CD4-positive, alpha-beta T cell treated with Interleukin-15 for 4 hours (primary cell): Measurements from ENCODE around the gene VAV3.
A peak's percentile ranks its signal among the peaks of the same experiment; 100 is the strongest.
"Not testable (repeated sequence)": the region's sequence is repeated elsewhere in the genome, so short reads cannot be mapped to it uniquely, and the experiment has no call there.

Experiments used
- DNase-seq: peaks from one replicate; pipeline ENCODE4 v3.0.0-alpha.2; 2020; ENCODE audit warnings: low spot score

The VAV3 gene

GRCh38 chr1:107965110-107965991, at the start of gene VAV3:
Gene VAV3 (minus strand): TSS chr1:107965180. CDS start chr1:107964869, 311 bp downstream.
- peak; percentile 47 for DNase-seq

DNA sequence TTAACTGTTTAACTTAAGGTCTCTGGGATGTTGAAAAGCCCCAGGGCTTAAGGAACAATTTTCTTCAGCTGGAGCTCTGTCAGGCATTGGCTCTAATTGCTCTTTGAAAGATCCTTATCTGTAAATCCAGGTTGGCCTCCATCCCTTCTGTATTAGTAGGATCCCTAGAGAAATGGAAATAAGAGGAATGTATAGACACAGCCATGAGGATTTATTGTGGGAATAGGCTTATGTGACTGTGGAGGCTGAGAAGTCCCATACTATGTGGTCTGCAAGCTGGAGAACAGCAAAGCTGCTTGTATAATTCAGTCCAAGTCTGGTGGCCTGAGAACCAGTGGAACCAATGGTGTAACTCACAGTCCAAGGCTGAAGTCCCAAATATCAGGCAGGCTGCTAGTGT, 47.6 kb upstream of the VAV3 start:
- DNase-seq = no peak

DNA sequence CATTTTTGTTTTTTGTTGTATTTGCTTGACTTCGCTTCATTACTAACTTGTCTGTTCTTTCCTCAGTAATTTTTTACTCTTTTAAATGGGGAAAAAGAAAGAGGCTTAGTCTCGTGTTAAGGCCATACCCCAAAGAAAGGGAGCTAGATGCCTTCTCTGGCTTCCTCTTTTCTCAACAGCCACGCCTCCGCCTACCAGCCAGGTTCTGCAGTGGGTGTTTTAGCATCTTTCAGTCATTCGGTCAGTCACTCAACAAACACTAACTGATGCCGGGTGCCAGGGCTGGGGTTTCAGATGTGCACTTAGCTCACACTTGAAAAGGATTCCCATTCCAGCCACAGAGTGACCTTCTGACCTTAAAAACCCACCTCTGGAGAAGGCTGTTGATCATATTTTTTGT, 46.3 kb upstream of the VAV3 start:
- DNase-seq = no peak

GRCh38 chr1:108010581-108010980, 45.6 kb upstream of the VAV3 start:
- DNase-seq = no peak

- no peak for DNase-seq
These were observed 44.7 kb upstream of the VAV3 start for GRCh38 chr1:108009603-108010195.

- no peak for DNase-seq
These were observed 42.6 kb upstream of the VAV3 start for GRCh38 chr1:108007531-108007930.

DNA sequence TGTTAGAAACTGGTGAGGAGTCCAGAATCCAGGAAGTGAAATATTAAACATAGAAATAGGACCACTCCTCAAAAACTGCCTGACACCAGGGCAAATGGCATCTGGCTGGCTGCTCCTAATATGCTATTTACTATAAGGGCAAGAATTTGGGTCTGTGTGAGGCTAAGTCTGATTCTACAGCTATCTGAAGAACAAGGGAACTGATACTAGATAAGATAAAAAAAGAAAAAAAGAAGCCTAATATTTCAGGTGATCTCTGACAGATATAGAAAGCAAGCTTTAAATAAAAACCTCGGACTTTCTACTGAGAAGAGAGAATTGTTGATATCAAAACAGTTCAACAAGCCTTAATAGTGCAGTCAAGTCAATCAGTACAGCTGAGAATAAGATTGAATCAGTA, 42.1 kb upstream of the VAV3 start:
- no peak for DNase-seq

DNA sequence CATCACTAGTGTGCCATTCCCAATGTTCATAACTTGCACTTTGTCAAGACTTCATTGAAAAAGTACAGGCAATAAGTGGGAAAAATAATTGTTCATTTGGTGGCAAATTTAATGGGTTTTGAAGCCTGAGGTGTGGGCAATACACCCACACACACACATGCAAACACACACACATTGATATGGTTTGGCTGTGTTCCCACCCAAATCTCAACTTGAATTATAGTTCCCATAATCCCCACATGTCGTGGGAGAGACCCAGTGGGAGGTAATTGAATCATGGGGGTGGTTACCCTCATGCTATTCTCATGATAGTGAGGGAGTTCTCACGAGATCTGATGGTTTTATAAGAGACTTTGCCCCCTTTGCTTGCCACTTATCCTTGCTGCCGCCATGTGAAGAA, 39.9 kb upstream of the VAV3 start:
- DNase-seq = not testable (repeated sequence)

- DNase-seq = no peak
These were observed 35.7 kb upstream of the VAV3 start for GRCh38 chr1:108000620-108001111.

DNA sequence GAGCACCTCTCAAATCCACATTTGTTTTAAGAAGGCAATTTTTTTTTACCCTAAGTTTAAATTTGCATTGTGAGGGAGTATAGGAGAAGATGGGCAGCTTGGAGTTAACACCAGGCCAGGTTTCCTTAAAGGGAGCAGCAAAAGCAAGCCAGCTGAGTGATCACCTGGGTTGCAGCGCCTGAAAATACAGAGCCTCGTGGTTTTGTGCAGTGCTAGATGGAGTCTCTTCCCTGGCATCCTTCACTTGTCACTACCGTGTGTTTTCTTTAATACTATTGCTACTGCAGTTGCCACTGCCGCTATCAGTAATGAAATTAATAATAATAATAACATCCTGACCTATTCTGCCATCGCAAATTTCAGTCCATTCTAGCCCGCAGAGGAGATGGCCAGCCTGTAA, 35.2 kb upstream of the VAV3 start:
- no peak for DNase-seq

- DNase-seq = no peak
These were observed 32.9 kb upstream of the VAV3 start for GRCh38 chr1:107997866-107998265.

DNA sequence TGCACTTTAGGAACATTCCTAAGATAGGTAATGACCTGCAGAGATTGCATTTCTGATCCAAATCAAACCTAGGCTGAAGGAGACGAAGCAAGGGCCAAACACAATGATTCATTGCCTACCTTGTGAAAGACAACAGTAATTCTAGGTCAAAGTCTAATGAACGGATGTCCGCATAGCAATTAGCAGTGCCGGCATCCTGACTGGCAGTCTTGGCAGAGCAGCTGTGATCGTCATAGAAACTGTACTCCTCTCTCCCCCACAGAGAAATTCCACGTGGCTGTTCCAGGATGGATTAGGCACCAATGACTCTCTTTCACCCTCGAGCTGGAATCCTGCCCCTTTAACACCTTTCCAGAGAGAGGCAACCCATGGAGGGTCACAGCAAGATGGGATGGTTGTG, 28.9 kb upstream of the VAV3 start:
- DNase-seq = no peak

- DNase-seq = no peak
These were observed 27.4 kb upstream of the VAV3 start for GRCh38 chr1:107992347-107992746.

GRCh38 chr1:107991371-107992066, 26.5 kb upstream of the VAV3 start:
- DNase-seq = no peak

- DNase-seq = no peak
These were observed 25.6 kb upstream of the VAV3 start for GRCh38 chr1:107990606-107991005.

DNA sequence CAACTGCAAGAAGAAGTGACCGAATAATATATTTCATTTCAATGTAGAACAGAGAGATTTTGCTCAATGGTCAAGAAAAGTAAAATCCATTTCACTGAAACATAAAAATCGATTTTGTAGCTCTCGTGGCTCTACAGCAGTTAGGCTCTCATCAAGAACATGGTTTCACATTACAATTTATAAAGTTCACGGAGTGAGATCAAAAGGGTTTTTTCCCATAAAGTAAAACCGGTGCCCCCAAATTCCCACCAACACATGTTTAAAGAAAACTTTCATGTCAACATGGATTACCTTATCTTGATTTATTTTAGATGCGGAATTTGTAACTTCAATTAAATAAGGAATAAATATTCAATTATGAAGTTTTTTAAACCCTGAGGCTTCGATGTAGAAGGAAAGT, 16.3 kb upstream of the VAV3 start:
- no peak for DNase-seq

DNA sequence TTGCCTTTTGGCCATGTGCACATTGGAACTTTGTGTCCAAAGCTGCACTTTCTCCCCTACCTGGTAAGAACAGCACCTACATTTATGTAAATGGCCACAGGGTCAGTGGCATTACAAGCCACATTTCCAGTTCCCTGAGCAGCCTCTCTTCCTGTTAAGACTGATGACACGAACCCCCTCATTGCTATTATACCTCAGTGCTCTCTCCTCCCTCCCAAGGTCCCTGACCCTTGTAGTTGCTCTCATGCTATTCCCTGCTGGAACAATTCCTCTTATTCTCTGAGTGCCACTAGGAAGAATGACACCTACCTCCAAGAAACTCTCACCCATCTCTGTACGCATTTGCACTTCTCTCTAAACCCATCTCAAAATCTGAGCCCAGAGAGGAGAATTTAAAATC, 14.9 kb upstream of the VAV3 start:
- no peak for DNase-seq

DNA sequence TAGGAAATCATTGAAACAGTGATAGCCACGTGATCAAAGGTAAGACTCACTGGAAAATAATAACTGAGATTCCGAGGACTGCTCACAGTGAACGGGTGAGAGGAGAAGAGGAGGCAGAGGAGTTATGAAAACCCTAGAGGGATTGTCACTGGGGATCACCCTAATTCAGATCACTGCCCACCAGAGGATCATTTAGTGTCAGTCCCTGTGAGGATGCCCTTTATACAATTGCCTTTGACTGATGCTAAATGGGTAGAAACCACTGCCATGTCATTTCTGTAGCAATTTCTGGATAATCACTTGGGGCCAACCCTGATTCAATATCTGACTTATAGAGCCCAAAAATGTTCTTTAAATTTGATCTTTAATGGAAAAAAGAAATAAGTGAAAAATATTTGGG, 14.1 kb upstream of the VAV3 start:
- DNase-seq = no peak

- no peak for DNase-seq
These were observed 11.9 kb upstream of the VAV3 start for GRCh38 chr1:107976836-107977235.

- no peak for DNase-seq
These were observed 11.5 kb upstream of the VAV3 start for GRCh38 chr1:107976431-107976830.

DNA sequence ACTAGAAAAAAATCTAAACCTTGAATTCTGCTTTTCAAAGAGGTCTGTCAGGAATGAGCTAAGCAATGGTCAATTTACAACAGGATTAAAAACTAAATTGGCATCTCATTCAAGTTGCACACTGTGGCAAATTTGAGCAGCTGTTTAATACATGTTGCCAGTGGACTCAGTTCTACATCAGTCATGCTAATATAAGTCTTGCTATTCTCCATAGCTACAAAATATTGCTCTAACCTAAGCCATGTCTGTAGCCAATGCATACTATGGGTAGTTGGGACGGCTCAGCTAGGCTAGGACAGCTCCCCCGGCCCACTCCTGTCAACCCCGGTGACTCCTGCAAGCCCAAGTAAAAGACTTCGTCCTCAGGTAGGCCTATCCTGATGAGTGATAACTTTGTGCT, 10.9 kb upstream of the VAV3 start:
- DNase-seq = no peak

- no peak for DNase-seq
These were observed 9.1 kb upstream of the VAV3 start for GRCh38 chr1:107974090-107974489.
